Stimulated activated CD4-positive, alpha-beta T cell treated with anti-CD3 and anti-CD28 coated beads, Interleukin-12 subunit alpha, Interleukin-12 subunit beta, amount 100 ng/mL, for 48 hours (primary cell): ENCODE results near the gene ZNF345.

Experiments
- DNase-seq, 3 donors: peaks; one replicate each; pipeline ENCODE4 v3.0.0-alpha.2; 2020; ENCODE audit warnings: low read depth in 2 of 3, low spot score in 1 of 3

The ZNF345 gene

DNA sequence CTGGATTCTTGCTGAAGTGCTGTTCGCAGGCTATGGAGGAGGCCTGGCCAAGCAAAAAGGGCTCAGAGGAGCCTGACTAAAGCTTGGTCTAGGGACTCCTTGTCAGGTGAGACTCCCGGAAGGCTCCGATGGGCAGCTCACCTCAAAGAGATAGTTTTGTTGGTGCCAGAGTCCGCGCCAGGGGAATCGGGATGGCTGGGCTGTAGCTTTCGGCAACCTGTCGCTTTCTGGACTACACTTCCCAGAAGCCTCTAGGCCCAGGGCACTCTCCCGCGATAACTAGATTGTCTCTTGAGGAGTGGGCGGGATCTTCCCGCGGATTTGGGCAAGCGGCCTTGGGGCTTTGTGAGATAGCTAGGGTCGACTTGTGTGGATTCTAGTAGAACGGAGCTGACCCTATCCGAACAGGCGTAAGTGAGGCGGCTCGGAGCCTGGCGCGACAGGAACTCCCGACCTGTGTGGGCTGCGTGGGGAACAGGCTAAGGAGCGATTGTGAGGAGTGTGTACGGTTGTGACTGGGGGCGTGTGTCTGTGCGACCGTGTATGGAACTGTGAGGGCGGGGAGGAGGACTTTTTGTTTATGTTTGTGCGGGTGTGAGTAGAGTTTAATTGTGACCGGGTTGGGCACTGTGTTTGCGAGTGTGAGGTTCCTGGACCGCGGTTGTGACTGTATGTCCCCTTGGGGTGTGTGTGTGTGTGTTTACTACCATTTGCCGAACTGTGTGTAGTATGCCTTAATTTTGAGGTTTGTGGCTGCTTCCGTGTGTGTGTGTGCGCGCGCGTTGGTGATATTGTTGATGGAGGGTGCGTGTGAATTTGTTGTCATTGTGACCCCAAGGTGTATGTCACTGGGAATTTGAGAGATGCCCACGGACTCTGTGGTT lies at the start of gene ZNF345:
Gene ZNF345, plus strand, starts transcription at position 318 of the 884 bp plus-strand sequence. CDS start 25,955 bp downstream, outside the sequence.
- peak; percentile 75 to 81 (median 78) for DNase-seq

GRCh38 chr19:36805364-36805763 lies 45.3 kb upstream of the ZNF345 start:
- DNase-seq, result no peak

DNA sequence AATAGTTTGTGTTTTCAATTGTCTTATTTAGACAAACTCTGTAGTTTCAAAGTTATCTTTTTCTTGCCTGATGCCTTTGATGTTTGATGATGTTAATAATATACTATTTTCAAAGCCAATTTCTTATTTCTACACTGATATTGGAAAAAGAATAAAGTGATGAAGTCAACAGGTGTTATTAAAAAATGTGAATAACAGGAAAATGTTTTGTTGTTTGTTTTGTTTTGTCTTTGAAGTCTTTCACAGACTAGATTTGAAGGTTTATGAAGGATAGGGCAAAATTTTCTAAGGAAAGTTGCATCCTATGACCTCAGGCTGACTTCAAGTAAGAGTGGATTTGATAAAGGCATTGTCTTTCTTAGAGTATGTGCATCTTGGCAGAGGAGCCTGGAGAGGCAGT lies 43.6 kb upstream of the ZNF345 start:
- DNase-seq, result no peak

DNA sequence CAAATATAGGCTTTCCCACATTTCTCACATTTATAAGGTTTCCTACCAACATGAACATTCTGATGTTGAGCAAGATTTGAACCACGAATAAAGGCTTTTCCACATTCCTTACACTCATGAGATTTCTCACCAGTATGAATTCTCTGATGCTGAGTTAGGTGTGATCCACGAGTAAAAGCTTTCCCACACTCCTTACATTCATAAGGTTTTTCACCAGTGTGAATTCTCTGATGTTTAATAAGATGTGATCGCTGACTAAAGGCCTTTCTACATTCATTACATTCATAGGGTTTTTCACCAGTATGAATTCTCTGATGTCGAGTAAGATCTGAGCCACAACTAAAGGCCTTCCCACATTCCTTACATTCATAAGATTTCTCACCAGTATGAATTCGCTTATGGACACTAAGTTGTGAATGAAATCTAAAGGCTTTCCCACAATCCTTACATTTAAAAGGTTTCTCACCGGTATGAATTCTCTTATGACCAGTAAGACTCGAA lies 31.5 kb upstream of the ZNF345 start:
- no peak for DNase-seq

- DNase-seq, result no peak
Observed at GRCh38 chr19:36821758-36822157, 28.9 kb upstream of the ZNF345 start.

- no peak for DNase-seq
Observed at GRCh38 chr19:36833430-36833829, 17.2 kb upstream of the ZNF345 start.

- DNase-seq, result no peak
Observed at GRCh38 chr19:36837176-36837905, 13.3 kb upstream of the ZNF345 start.

DNA sequence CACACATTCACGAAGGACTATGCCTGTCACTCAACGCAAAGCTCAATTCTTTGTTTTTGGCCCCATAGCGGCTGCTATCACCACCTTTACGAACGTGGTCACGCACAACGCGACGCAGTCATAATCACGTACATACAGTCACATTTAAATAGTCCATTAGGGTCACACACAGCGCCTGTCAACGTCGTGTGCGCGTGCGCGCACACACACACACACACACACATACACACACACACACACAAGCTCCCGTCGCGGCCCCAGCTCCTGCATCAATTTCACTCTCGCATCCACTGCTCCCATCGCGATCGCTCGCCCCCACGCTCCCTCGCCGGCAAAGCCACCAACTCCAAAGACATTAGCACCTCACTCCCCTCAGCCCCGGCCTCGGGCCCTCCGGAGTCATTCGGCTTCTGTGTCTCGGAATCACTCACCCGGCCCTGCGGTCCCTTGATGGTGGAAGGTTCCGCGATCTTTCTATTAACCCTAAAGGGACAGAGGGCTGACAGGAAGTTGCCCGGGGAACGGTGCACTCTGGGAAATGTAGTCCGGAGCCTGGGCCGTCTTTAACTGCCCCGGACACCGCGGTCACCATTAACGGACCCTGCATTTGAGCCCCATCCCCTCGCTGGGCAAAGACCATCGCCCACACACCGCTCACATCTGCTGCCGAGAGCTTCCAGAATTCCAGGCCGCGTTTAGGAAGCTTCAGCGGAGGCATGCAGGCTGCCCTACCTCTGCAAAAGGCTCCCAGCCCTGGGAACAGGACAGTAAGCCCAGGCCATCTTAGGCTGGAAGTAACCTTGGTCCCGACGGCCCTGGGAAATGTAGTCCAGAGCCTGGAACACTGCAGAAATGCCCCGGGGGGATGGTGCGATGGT lies 12.5 kb upstream of the ZNF345 start, which contains the start of gene ZNF790:
Gene ZNF790, minus strand, starts transcription at position 482 of the 878 bp plus-strand sequence. CDS start 12,768 bp downstream, outside the sequence.
- peak; percentile 76 to 79 (median 76) for DNase-seq

DNA sequence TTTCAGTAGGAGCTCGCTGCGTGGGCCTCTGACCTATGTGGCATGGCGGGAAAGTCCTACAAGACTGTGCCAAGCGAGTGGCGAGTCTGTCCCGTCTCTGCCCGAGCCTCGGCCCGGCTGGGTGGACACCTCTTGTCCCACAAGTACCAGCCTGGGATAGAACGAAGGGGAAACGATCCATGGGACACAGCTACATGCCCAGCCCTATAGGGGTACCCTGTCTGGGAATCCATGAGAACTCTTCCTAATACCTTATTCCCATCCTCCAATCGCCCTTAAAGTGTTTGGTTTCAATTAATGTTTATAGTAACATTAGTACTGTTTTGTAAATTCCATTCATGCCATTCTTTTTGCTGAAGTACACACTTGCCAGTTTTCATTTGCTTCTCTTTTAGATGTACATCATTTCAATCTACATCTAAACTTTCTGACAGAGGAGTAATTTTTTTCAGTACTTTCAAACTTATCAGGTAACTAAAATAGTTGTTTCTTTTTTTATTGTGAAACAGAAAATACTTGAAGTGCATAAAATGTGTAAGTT lies 11.8 kb upstream of the ZNF345 start:
- no peak for DNase-seq

DNA sequence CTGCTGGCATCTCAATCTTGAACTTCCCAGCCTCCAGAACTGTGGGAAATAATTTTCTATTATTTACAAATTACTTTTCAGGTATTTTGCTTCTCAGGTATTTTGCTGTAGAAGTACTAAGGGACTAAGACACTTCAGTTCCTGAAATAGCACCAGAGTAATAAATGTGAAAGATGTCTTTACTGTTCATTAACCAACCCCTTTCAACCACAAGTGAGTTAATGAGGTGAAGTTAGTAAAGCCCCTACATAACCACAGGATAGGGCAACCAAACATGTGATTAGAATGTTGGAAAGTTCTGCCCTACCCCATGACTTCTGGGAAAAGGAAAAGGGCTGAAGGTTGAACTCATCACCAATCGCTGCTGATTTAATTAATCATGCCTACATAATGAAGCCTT lies 2.7 kb upstream of the ZNF345 start:
- no peak for DNase-seq

- DNase-seq, result peak; percentile 73 to 81 (median 81)
Observed at GRCh38 chr19:36849701-36850558, 746 bp upstream of the ZNF345 start.

DNA sequence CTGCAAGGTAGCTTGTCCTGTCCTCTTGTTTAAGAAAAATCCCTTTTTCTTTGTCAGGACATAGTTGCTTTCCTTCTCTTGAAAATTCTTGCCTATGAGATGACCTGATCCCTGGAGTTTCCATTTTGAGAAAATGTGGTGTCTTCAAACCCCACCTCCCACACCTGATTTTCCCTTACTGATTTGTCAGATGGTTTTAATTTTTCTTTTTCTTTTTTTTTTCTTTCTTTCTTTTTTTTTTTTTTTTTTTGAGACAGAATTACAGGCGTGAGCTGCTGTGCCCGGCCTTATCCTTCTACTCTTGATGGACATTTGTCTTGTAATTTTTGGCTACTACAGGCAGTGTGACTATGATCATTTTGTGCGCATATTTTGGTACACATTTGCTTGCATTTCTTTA lies 1.2 kb downstream of the ZNF345 start:
- no peak for DNase-seq

DNA sequence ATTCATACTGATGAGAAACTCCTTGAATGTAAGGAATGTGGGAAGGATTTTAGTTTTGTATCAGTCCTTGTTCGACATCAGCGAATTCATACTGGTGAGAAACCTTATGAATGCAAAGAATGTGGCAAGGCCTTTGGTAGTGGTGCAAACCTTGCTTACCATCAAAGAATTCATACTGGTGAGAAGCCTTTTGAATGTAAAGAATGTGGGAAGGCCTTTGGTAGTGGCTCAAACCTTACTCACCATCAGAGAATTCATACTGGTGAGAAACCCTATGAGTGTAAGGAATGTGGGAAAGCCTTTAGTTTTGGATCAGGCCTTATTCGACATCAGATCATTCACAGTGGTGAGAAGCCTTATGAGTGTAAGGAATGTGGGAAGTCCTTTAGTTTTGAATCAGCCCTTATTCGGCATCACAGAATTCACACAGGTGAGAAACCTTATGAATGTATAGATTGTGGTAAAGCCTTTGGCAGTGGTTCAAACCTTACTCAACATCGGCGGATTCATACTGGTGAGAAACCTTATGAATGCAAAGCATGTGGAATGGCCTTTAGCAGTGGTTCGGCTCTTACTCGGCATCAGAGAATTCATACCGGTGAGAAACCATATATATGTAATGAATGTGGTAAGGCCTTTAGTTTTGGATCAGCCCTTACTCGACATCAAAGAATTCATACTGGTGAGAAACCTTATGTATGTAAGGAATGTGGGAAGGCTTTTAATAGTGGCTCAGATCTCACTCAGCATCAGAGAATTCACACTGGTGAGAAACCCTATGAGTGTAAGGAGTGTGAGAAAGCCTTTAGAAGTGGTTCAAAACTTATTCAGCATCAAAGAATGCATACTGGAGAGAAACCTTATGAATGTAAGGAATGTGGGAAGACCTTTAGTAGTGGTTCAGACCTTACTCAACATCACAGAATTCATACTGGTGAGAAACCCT lies 26.6 kb downstream of the ZNF345 start:
- DNase-seq, result no peak

GRCh38 chr19:36891768-36892357 lies 41.2 kb downstream of the ZNF345 start:
- no peak for DNase-seq

DNA sequence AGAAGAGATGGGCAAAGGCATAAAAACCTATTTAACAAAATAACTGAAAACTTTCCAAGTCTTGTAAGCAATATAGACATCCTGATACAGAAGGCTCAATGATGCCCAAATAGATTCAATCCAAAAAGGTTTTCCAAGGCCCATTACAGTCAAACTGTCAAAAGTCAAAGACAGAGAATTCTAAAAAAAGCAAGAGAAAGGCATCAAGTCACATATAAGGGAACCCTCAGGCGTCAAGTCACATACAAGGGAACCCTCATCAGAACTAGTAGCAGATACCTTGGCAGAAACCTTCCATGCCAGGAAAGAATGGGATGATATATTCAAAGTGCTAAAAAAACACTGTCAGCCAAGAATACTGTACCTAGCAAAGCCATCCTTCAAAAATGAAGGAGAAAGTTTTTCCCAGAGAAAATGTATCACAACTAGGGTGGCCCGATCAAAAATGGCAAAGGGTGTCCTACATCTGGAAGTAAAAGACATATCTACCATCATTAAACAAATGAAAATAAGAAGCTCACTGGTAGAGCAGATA lies 44.2 kb downstream of the ZNF345 start:
- DNase-seq, result no peak

DNA sequence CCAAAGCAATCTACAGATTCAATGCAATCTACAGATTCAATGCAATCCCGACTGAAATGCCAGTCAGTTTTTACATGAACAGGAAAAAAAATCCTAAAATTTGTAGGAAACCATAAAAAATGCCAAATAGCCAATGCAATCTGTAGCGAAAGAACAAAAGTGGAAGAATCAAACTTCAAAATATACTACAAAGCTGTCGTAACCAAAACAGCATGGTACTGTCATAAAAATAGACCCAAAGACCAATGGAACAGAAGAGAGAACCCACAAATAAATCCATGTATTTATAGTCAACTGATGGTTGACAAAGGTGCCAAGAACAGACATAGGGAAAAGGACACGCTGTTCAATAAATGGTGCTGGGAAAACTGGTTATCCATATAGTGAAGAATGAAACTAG lies 47.7 kb downstream of the ZNF345 start:
- DNase-seq, result no peak

- peak; percentile 85 to 90 (median 90) for DNase-seq
Observed at GRCh38 chr19:36915992-36916830, 65.5 kb downstream of the ZNF345 start, which contains the start of the genes ZNF568 and ZNF829. Gene ZNF568 (plus strand): TSS chr19:36916332. CDS start chr19:36922771, 6,439 bp downstream. Gene ZNF829 (minus strand): TSS chr19:36916291. CDS start chr19:36915167, 1,124 bp downstream.
